Fibroblast of skin of scalp (primary cell): ENCODE results near the gene PTGES2.
"Not testable (repeated sequence)": the region's sequence is repeated elsewhere in the genome, so short reads cannot be mapped to it uniquely, and the experiment has no call there.

Experiments
- DNase-seq: peaks from one replicate; pipeline ENCODE4 v3.0.0-alpha.2; 2013

Gene PTGES2

DNA sequence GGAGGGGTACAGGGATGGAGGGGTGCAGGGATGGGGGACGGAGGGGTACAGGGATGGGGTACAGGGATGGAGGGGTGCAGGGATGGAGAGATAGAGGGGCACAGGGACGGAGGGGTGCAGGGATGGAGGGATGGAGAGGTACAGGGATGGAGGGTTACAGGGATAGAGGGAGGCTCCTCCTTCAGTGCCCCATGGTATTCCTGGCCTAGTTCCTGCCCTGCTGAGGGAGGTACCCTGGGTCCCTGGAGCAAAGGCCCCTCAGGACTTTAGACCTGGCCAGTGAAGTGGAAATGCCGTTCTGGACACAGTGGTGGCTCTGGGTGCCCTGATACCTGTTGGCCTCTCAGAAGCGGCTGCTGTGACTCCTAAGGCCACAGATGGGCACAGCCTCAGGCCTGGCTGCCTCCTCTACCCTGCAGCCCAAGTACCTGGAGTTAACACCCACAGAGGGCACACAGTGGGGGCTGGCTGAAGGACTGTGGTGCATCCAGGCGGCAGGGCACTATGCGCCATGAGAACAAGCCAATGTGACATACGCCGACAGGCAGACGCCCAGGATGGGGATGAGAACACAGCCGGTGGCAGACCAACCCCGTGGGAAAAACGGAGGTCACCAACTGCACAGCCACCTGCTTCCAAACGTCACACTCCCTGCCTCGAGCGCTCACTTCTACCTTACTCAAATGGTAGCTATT lies 8.4 kb downstream of the PTGES2 start:
- DNase-seq: no peak

DNA sequence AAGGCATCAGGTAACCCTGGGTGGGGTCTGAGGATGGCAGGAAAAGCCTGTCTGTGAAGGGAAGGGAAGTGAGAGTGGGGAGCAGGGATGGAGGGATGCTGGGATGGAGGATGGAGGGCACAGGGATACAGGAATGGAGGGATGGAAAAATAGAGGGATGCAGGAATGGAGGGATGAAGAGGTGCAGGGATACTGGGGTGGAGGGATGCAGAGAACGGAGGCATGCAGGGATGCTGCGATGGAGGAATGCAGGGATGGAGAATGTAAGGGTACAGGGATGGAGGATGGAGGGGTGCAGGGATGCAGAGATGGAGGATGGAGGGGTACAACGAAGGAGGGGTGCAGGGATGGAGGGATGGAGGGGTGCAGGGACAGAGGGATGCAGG lies 9.1 kb downstream of the PTGES2 start:
- DNase-seq: no peak

DNA sequence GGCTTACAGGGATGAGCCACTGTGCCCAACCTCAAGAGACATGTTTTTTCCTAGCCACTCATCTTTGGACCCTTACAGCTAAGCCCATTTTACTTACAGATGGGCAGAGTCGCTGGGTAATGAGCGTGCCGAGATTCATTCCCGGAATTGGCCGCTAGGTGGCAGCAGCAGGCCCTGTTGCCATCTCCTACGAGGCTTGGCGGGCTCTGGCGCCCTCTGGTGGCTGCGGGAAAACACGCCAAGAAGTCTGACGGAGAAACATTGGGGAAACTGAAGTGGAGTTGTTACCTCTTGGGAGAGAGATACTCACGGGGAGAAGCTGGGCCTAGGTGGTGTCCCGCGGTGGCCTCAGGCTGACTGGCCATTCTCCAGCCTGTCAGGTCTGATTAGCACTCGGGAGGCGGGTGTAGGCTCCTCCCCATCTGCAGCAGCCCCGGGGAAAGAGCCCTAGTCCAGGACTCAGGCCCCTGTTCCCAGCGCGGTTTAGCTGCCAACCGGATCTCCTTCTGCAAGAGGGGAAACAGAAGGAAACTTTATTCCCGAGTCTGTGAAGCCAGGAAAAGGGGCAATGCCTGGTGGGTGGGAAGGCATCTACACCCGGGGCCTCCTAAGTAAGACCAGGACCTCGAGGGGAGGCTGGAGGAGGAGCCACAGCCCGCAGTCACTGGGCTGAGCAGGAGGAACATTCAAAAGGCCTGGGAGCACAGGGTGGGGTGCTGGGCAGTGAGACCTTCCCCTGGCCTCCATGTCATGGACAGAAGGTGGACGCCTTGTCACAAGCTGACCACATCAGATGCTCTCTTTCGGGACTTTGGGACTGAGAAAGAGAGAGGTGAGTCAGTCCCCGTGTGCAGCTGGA lies 9.7 kb downstream of the PTGES2 start:
- DNase-seq: peak; percentile 84

DNA sequence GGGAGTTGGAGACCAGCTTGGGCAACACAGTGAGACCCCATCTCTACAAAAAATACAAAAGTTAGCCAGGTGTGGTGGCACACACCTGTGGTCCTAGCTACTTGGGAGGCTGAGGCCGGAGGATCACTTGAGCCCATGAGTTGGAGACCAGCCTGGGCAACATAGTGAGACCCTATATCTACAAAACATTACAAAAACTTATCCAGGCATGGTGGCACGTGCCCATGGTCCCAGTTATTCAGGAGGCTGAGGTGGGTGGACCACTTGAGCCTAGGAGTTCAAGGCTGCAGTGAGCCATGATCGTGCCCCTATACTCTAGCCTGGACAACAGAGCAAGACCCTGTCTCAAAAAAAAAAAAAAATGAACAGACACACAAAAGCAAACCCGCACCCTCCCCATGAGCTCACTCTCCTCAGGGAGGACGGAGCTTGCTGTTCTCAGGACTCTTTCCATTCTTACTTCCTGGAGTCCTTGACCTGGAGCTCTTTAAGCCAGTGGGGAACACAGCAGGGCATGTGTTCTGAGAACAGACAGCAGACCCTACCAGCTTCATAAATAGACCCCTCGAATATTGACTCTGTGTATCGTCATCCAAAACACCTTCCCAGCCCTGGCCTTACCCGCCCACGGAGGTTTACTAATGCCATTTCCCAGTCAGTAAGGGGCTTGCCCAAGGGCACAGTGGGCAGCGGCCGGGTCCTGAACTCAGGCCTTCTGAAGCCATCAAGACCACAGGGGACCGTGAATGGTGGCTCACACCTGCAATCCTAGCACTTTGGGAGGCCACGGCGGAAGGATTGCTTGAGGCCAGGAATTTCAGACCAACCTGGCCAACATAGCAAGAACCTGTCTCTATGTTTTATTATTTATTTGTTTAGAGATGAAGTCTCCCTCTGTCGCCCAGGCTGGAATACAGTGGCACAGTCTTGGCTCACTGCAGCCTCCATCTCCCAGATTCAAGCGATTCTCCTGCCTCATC lies 11.1 kb downstream of the PTGES2 start:
- DNase-seq: no peak

GRCh38 chr9:128115187-128116103 lies 12.1 kb downstream of the PTGES2 start:
- no peak for DNase-seq

- no peak for DNase-seq
Observed at GRCh38 chr9:128114326-128115186, 13.0 kb downstream of the PTGES2 start.

- no peak for DNase-seq
Observed at GRCh38 chr9:128113526-128114325, 13.8 kb downstream of the PTGES2 start.

- not testable (repeated sequence) for DNase-seq
Observed at GRCh38 chr9:128111726-128112125, 15.8 kb downstream of the PTGES2 start.

GRCh38 chr9:128109050-128109709 lies 18.3 kb downstream of the PTGES2 start:
- DNase-seq: no peak

- DNase-seq: no peak
Observed at GRCh38 chr9:128108269-128109049, 19.1 kb downstream of the PTGES2 start.

DNA sequence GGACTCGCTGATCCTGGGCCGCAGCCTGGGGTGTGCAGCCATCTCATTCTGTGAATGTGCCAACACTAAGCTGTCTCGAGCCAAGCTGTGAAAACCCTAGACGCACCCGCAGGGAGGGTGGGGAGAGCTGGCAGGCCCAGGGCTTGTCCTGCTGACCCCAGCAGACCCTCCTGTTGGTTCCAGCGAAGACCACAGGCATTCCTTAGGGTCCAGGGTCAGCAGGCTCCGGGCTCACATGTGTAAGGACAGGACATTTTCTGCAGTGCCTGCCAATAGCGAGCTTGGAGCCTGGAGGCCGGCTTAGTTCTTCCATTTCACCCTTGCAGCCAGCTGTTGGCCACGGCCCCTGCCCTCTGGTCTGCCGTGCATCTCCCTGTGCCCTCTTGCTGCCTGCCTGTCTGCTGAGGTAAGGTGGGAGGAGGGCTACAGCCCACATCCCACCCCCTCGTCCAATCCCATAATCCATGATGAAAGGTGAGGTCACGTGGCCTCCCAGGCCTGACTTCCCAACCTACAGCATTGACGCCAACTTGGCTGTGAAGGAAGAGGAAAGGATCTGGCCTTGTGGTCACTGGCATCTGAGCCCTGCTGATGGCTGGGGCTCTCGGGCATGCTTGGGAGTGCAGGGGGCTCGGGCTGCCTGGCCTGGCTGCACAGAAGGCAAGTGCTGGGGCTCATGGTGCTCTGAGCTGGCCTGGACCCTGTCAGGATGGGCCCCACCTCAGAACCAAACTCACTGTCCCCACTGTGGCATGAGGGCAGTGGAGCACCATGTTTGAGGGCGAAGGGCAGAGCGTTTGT lies 19.9 kb downstream of the PTGES2 start:
- DNase-seq: no peak

DNA sequence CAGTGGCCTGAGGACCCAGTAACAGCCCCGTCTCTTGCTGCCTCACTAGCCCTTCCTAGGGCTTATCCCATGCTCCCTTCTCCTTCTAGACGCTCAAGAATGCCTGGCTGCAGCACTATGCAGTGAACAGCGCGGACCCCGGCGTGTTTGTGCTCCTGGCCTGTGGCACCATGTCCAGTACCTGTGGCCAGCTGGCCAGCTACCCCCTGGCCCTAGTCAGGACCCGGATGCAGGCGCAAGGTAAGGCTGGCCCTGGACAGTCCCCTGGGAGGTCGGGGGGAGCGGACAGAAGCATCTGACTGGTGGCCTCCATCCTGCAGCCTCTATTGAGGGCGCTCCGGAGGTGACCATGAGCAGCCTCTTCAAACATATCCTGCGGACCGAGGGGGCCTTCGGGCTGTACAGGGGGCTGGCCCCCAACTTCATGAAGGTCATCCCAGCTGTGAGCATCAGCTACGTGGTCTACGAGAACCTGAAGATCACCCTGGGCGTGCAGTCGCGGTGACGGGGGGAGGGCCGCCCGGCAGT lies 20.5 kb downstream of the PTGES2 start:
- DNase-seq: no peak

DNA sequence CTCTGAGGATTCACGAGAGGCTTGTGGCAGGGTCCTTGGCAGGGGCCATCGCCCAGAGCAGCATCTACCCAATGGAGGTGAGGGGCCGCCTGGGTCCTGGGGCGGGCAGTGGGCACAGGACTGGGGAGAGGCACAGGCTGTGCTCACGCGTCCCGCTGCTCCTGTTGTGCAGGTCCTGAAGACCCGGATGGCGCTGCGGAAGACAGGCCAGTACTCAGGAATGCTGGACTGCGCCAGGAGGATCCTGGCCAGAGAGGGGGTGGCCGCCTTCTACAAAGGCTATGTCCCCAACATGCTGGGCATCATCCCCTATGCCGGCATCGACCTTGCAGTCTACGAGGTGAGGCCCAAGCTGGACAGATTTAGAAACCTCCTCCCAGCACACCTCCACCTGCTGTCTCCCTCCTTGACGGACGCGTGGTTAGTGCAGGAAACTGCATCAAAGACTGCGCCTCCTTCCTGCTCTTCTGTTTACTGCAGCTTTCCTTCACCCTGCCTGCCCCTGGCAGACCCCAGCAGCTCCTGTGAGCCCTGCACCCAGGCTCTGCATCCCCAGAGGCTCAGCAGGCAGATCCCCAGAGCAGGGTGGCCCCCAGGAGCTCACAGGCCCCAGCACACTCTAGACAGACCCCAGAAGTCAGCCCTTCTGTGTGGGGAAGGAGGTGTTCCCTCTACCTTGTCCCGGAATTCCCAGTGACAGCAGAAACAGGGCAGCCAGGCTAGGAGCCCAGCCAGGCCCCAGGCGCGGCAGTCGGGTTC lies 21.2 kb downstream of the PTGES2 start:
- DNase-seq: no peak

DNA sequence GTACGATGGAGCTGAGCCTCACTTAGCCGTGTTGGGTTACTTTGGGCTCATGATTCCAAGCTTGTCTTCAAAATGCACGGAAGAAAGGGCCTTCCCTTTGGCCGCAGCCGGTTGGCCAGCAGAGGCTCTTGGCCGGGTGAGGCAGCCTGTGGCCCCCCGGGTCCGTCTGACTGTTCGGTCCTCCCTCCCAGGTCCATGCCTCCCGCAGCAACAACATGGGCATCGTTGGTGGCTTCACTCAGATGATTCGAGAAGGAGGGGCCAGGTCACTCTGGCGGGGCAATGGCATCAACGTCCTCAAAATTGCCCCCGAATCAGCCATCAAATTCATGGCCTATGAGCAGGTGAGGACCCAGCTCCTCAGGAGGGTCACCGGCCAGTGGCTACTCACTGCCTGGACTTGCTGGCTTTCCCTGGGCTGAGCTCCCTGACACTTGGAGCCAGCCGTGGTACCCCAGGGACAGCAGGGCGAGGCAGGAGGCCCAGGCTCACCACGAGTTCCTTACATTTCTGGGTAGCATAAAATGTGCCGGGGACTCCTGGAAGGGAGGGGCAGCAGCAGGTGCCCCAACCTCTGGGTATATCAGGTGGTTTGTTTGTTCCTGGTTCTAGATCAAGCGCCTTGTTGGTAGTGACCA lies 21.9 kb downstream of the PTGES2 start:
- no peak for DNase-seq

DNA sequence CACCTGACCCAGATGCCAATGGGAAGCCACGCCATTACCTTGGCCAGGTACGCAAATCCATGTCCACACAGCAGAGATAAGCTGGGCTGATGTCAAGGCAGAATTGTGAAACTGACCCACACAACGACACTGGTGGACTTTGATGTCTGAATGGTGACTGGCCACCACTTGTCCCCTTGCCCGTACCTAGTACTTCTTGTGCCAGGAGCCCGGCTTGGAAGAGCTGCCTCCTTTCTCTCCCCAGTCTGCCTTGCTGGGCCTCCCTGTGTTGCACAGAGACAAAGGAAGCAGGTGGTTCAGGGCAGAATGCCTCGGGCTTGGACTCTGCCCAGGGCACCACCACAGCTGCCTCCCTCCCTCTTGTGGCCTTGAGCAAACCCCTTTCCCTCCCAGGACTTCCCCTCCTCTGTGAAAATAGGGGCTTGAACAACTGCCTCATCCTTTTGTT lies 23.3 kb downstream of the PTGES2 start:
- DNase-seq: peak; percentile 46

GRCh38 chr9:128103589-128103962 lies 24.0 kb downstream of the PTGES2 start:
- no peak for DNase-seq
